Stromal cell of bone marrow (primary cell): ENCODE results near the gene CCBE1.
"Not testable (repeated sequence)": the region's sequence is repeated elsewhere in the genome, so short reads cannot be mapped to it uniquely, and the experiment has no call there.

Experiments
- DNase-seq: peaks from one replicate; pipeline ENCODE4 v3.0.0-alpha.2; 2012; ENCODE audit warnings: low read depth

CCBE1 gene

GRCh38 chr18:59681521-59682004 is 15.7 kb downstream of the CCBE1 start:
- DNase-seq = no peak

GRCh38 chr18:59681051-59681450 is 16.2 kb downstream of the CCBE1 start:
- no peak for DNase-seq

- DNase-seq = no peak
Measured at GRCh38 chr18:59675346-59675745, 21.9 kb downstream of the CCBE1 start.

- no peak for DNase-seq
Measured at GRCh38 chr18:59674903-59675270, 22.3 kb downstream of the CCBE1 start.

GRCh38 chr18:59674186-59674902 is 22.9 kb downstream of the CCBE1 start:
- DNase-seq = no peak

- DNase-seq = no peak
Measured at GRCh38 chr18:59672235-59672711, 24.9 kb downstream of the CCBE1 start.

- DNase-seq = no peak
Measured at GRCh38 chr18:59671551-59671950, 25.7 kb downstream of the CCBE1 start.

- no peak for DNase-seq
Measured at GRCh38 chr18:59669872-59670657, 27.2 kb downstream of the CCBE1 start.

GRCh38 chr18:59667488-59667887 is 29.7 kb downstream of the CCBE1 start:
- no peak for DNase-seq

- not testable (repeated sequence) for DNase-seq
Measured at GRCh38 chr18:59666007-59666402, 31.2 kb downstream of the CCBE1 start.

GRCh38 chr18:59665057-59666006 is 31.9 kb downstream of the CCBE1 start:
- no peak for DNase-seq

- no peak for DNase-seq
Measured at GRCh38 chr18:59664329-59664728, 32.9 kb downstream of the CCBE1 start.

GRCh38 chr18:59663096-59663495 is 34.1 kb downstream of the CCBE1 start:
- DNase-seq = no peak

- no peak for DNase-seq
Measured at GRCh38 chr18:59661891-59662701, 35.1 kb downstream of the CCBE1 start.

- peak; percentile 51 for DNase-seq
Measured at GRCh38 chr18:59660786-59661743, 36.2 kb downstream of the CCBE1 start.

GRCh38 chr18:59660366-59660765 is 36.9 kb downstream of the CCBE1 start:
- DNase-seq = no peak

- no peak for DNase-seq
Measured at GRCh38 chr18:59659508-59660170, 37.6 kb downstream of the CCBE1 start.

- DNase-seq = no peak
Measured at GRCh38 chr18:59658941-59659340, 38.3 kb downstream of the CCBE1 start.

- no peak for DNase-seq
Measured at GRCh38 chr18:59657012-59657411, 40.2 kb downstream of the CCBE1 start.
